AG04449 (cell line): ENCODE measurements around the gene CEACAM16.

Source experiments
- CTCF ChIA-PET: fragments of 350-600 bp; formaldehyde crosslinking; extraction: SDS; loops from one replicate; lab custom pipeline; 2021; ENCODE audit warnings: antibody characterized with exemption; lab: Yijun Ruan, JAX
- POLR2A ChIA-PET: fragments of 400-600, 350-600 bp; formaldehyde crosslinking; extraction: SDS; loops from one replicate; lab custom pipeline; 2020; ENCODE audit warnings: antibody characterized with exemption, inconsistent platforms; lab: Yijun Ruan, JAX
- DNase-seq: peaks from one replicate; pipeline ENCODE4 v3.0.0-alpha.2; 2010; ENCODE audit warnings: low read depth, low spot score
- H3K4me3 ChIP-seq: 2 replicates; pipeline ENCODE4 v1.5.1; 2011; ENCODE audit warnings: low read depth, mild to moderate bottlenecking, control low read depth, low read length
- CTCF ChIP-seq: IDR thresholded peaks from one replicate; pipeline ENCODE4 v1.5.1; 2011; ENCODE audit warnings: mild to moderate bottlenecking, moderate library complexity, low read length, control low read depth, inconsistent platforms; ENCODE audit not compliant: insufficient read depth; ENCODE audit errors: missing control alignments

CEACAM16 gene

GRCh38 chr19:44746616-44746945 lies 47.6 kb downstream of the CEACAM16 start:
- ChIA-PET CTCF (interaction anchor here (0.8 to 4.3 kb wide), 2 partner anchors 23 to 24 kb away, joined by 3 to 23 read pairs; no protein-coding TSS in a partner anchor), POLR2A (no interaction called here)
- no peak for DNase-seq
- no peak overlapping the region for H3K4me3 ChIP-seq
- TF ChIP-seq CTCF = no peak

DNA sequence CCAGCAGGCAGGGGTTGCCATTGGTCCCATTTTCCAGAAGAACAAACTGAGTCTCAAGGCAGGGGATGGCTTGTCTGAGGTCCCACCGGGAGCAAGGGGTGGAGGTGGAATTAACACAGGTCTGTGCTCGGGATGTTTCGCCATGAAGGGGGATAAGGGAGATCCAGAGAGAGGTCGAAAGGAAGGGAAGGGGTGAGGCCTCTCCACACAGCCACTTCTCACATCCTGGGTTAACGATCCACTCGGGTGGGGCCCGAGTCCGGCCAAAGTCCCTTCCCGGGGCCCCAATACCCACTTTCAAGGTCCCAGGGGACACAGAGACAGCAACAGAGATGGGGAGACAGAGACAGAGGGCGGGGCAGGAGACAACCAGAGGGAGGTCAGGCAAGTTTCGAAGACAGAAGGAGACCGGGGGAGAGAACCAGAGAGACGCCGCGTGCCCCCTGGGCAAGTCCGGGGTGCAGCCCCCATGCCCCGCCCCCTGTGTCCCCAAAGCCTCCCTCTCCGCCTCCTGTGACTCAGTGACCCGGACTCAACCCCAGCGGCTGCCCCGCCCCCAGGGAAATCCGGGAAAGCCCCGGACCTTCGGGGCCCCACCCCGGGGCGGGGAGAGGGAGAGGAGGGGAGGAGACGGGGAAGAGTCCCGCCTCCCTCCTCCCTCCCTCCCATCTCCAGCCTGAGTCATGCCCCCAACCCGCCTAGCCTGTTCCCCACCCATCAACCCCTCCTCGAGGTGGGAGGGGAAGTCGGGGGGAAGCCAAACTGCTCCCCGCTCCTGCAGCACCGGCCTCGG lies 48.2 kb downstream of the CEACAM16 start:
- DNase-seq = peak; percentile 69
- no peak for TF ChIP-seq CTCF
- POLR2A ChIA-PET = interaction anchor here (0.6 kb wide), 1 partner anchor 12 kb away, joined by 3 read pairs; no protein-coding TSS in a partner anchor
- CTCF ChIA-PET = interaction anchor here (0.8 kb wide), 1 partner anchor 24 kb away, joined by 3 read pairs; no protein-coding TSS in a partner anchor
- peak overlapping the region; percentile 73 for H3K4me3 ChIP-seq

DNA sequence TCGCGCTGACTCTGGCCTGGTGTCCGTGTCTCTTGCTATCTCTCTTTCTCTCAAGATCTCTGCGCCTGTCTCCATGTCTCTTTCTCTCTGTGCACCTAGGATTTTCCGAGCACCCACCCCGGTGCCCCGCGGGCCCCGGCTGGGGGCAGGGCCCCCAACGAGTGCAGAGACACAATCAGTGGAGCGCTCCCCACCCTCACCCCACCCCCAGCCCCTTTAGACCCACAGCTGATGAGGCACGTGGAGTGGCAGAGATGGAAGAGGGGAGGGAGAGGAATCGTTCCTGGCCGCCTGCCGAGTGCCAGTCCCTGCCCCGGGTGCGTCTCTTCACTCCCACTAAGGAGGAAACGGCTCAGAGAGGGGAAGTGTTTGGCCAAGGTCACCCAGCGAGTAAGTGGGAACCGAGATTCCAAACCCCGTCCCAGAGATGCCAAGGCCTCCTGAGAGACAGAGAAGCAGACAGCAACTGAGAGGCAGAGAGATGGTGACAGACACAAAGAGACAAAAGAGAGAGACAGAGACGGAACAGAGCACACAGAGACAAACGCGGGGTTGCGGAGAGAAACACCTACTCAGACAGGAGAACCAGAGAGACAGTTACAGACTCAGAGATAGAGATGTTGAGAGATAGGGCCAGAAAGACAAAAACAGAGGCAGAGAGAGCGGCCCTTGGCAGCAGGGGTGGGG lies 48.9 kb downstream of the CEACAM16 start:
- CTCF ChIA-PET = no interaction called here
- no peak for TF ChIP-seq CTCF
- POLR2A ChIA-PET = interaction anchor here (0.6 kb wide), 1 partner anchor 12 kb away, joined by 3 read pairs; no protein-coding TSS in a partner anchor
- DNase-seq = no peak
- peak overlapping the region; percentile 73 for H3K4me3 ChIP-seq

GRCh38 chr19:44748426-44749254 lies 49.7 kb downstream of the CEACAM16 start, which contains the start of gene BCL3:
Gene BCL3 (plus strand): TSS chr19:44748708. CDS start chr19:44748791, 83 bp downstream.
- CTCF ChIA-PET = interaction anchor here (0.8 to 2.2 kb wide), 5 partner anchors 8 to 24 kb away, joined by 3 to 14 read pairs (median 4); no protein-coding TSS in a partner anchor
- TF ChIP-seq CTCF = no peak
- peak within 1 kb of the TSS; percentile 73 for H3K4me3 ChIP-seq
- DNase-seq = no peak
- POLR2A ChIA-PET = interaction anchor here (0.7 to 1.0 kb wide), 5 partner anchors 9 to 97 kb away, joined by 3 to 5 read pairs (median 3); partner anchors contain the start of gene NECTIN2

- POLR2A ChIA-PET = interaction anchor here (0.7 to 1.0 kb wide), 5 partner anchors 8 to 97 kb away, joined by 3 to 5 read pairs (median 3); partner anchors contain the start of gene NECTIN2
Observed at GRCh38 chr19:44749292-44749691, 50.3 kb downstream of the CEACAM16 start.

More at GRCh38 chr19:44749292-44749691, 50.3 kb downstream of the CEACAM16 start:
- DNase-seq = no peak
- CTCF ChIA-PET = interaction anchor here (0.8 to 2.2 kb wide), 5 partner anchors 8 to 25 kb away, joined by 3 to 14 read pairs (median 4); no protein-coding TSS in a partner anchor
- H3K4me3 ChIP-seq = peak overlapping the region; percentile 73
- no peak for TF ChIP-seq CTCF
